GM12891 (cell line): Measurements from ENCODE around the gene TMEM207.

Experiments used
- POLR2A ChIP-seq: IDR thresholded peaks from 2 replicates; pipeline ENCODE4 v1.6.1; 2011; ENCODE audit warnings: low read depth, low read length, control low read depth
- POLR2AphosphoS5 ChIP-seq: IDR thresholded peaks from 2 replicates; pipeline ENCODE4 v1.6.1; 2011; ENCODE audit warnings: low read depth, low read length, control low read depth
- POU2F2 ChIP-seq: IDR thresholded peaks from 2 replicates; pipeline ENCODE4 v1.6.1; 2011; ENCODE audit warnings: low read depth, mild to moderate bottlenecking, control low read depth, low read length, moderate library complexity
- SPI1 ChIP-seq: IDR thresholded peaks from 2 replicates; pipeline ENCODE4 v1.6.1; 2011; ENCODE audit warnings: low read depth, low read length, control low read depth
- TAF1 ChIP-seq: IDR thresholded peaks from 2 replicates; pipeline ENCODE4 v1.6.1; 2011; ENCODE audit warnings: low read depth, low read length, control low read depth

- TF ChIP-seq POLR2AphosphoS5 (no peak), POLR2A (no peak), POU2F2 (no peak), TAF1 (no peak), SPI1 (no peak)
Observed at GRCh38 chr3:190429681-190430080, 20.0 kb downstream of the TMEM207 start.
